ENCODE results near the gene KCNQ5. TPM values are rescaled to one million over a fixed set of nuclear protein-coding genes. Genes with fewer than 3 reads are reported as not detected.
A peak's percentile ranks its signal among the peaks of the same experiment; 100 is the strongest.

KCNQ5 gene
- polyA plus RNA-seq, 1 donor from 2014 or later: 6.9 TPM

DNA sequence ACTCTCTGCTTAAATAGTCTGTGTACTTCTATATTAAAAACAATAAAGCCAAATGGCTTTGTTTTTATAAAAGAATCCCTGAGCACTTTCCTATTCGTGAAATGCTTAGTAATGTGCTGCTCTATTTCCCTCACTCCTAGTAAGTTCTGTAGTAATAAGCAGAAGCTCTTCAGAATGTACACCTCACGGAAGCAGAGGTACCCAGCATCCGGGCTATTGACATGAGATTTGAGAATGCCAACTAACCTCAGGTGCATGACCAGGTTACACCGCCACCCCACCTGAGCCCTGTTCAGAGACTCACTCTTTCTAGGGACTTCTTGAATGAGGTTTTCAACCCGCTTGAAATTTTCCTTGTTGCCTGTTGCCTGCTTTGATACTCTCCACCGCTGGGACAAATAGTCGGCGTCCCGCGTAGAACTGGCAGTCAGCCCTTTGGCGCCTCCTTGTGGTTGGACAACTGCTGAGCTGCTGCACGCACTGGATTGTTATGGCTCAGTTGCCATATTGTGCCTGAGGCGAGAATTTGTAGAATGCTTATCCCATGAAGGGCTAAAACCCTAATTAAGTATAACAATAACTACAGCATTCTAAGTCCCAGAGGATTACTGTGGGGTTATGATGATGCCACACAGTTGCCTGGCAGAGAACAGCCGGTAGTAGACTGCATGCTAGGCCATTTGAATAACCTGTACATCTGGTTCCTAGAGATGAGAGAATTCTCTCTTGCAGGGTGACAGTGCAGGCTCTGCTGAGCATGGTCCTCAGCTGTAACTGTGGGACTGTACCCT is 508.0 kb downstream of the KCNQ5 start:
- Mint-ChIP-seq H3K36me3 (peaks cover 4% of the 10 kb centered on the region), H3K9me3 (no peaks in the 10 kb centered on the region), H3K27ac (no peak overlapping the region), H3K4me1 (peaks cover 0 to 6% (median 6%) of the 10 kb centered on the region in 3 donors), H3K27me3 (no peaks in the 10 kb centered on the region), H3K4me3 (peak overlapping the region in 3 of 4 donors; percentile 44 to 80 (median 61))

DNA sequence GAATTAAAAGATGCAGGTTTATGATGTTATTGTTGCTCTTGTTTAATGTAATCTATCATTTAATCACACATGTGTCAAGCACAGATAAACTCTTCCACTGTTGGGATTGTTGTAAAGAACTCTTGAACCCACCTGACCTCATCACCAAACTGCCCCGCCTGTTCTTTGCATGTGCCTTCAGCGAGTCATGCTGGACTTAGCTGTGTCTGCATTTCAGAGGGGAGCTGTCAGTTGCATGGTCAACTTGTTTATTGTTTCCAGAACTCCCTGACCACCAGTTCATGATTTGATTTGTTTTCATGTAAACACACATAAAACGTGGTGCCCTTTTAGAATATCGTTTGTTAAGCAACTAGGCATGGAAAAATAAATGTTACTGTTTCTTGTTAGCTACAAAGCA is 509.8 kb downstream of the KCNQ5 start:
- peaks cover 0 to 6% (median 6%) of the 10 kb centered on the region in 3 donors for H3K4me1 Mint-ChIP-seq
- H3K27ac Mint-ChIP-seq: no peak overlapping the region
- H3K9me3 Mint-ChIP-seq: no peaks in the 10 kb centered on the region
- no peaks in the 10 kb centered on the region for H3K27me3 Mint-ChIP-seq
- peaks cover 3% of the 10 kb centered on the region for H3K36me3 Mint-ChIP-seq
- H3K4me3 Mint-ChIP-seq: no peak overlapping the region

DNA sequence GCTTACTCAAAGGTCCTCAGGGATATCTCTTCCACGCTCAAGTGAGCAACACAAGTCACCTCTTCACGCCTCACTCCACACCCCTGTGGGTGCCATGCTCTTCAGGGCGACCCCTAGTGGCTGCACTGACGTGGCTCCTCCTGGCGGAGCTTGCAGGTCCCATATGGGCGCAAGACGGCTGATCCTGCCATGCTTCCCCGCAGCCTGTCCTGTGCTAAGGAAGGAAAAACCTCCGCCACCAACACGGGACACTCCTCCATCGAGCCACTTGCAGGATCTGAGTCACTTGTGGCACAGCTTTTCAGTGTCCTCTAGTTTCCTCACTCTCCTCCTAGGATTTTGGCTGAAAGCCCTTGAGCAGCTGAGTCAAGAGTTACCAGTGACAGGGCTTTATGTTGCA is 512.7 kb downstream of the KCNQ5 start:
- H3K4me3 Mint-ChIP-seq: no peak overlapping the region
- H3K9me3 Mint-ChIP-seq: no peaks in the 10 kb centered on the region
- H3K27ac Mint-ChIP-seq: no peak overlapping the region
- H3K36me3 Mint-ChIP-seq: peaks cover 3% of the 10 kb centered on the region
- no peaks in the 10 kb centered on the region for H3K27me3 Mint-ChIP-seq
- peaks cover 0 to 6% (median 4%) of the 10 kb centered on the region in 3 donors for H3K4me1 Mint-ChIP-seq

DNA sequence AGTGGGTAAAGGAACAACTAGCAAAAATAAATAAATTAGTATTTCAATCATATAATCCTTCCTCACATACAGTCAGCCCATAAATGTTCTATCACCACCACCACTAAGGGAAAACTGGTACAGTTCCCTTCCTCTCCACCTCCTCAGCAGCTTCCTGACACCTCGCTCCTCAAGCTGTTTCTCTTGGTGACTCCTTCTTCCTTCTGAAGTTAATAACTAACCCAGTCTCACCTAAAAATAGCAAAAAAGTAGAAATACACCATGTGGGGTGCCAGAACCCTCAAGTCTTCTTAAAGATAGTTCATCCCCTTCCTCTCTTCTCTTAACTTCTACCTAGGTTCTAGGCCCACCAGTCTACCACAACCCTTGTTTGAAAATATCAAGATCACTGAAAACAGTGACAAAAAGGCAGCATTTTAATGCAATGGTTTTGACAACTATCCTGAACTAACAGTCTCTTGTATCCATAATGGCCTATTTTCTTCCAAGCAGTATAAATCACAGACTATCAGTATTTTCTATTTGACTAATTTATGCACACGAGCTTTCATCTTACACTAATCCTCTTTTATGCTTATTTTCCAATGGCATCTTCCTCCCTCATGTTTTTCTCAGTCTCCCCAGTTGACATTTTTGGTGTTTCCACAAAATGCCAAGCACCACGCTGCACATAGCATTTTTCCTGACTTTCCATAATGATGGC is 518.0 kb downstream of the KCNQ5 start:
- Mint-ChIP-seq H3K4me1 (peaks cover 0 to 1% (median 0%) of the 10 kb centered on the region in 3 donors), H3K27ac (peak overlapping the region in 1 of 3 donors; percentile 7), H3K27me3 (no peaks in the 10 kb centered on the region), H3K9me3 (no peaks in the 10 kb centered on the region), H3K36me3 (peaks cover 11% of the 10 kb centered on the region), H3K4me3 (no peak overlapping the region)

DNA sequence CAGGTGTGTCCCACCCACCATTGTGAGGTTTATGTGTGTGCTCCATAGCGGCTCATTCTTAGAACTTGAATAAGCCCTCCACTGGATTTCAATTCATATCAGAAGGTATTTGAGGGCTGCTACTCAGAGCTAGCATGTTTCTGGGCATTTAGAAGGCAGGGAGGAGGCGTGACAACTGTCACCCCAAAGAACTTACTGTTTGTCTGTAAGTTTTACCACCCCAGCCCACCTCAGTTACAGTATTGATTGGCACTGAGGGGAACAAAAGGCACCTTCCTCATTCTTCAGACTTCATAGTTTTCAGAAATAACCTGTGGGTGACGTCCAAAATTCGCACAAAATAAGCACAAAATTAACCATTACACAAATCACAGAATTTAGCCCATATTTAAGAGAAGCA is 521.7 kb downstream of the KCNQ5 start:
- Mint-ChIP-seq H3K36me3 (peaks cover 10% of the 10 kb centered on the region), H3K27ac (no peak overlapping the region), H3K4me1 (peaks cover 0 to 4% (median 1%) of the 10 kb centered on the region in 3 donors), H3K27me3 (no peaks in the 10 kb centered on the region), H3K4me3 (no peak overlapping the region), H3K9me3 (peaks cover 0 to 8% (median 0%) of the 10 kb centered on the region in 3 donors)

DNA sequence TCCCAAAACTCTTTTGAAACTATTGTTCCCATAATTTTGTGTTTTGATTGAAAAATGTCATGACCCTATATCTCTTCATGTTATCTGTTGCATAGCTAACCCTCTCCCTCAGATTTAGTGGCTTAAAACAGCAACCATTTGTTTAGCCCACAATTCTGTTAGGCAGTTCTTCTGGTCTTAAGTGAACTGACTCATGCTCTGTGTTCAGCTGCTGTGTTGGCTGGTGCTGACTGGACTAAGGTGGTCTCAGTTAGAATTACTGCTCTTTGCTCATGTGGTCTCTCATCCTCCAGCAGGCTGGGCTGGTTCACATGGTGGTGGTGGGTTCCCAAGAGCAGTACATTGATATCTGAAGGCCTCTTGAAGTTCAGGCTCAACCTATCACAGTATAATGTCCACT is 522.7 kb downstream of the KCNQ5 start:
- Mint-ChIP-seq H3K27me3 (no peaks in the 10 kb centered on the region), H3K9me3 (peaks cover 0 to 8% (median 0%) of the 10 kb centered on the region in 3 donors), H3K36me3 (peaks cover 10% of the 10 kb centered on the region), H3K27ac (no peak overlapping the region), H3K4me3 (no peak overlapping the region), H3K4me1 (peaks cover 0 to 4% (median 1%) of the 10 kb centered on the region in 3 donors)

DNA sequence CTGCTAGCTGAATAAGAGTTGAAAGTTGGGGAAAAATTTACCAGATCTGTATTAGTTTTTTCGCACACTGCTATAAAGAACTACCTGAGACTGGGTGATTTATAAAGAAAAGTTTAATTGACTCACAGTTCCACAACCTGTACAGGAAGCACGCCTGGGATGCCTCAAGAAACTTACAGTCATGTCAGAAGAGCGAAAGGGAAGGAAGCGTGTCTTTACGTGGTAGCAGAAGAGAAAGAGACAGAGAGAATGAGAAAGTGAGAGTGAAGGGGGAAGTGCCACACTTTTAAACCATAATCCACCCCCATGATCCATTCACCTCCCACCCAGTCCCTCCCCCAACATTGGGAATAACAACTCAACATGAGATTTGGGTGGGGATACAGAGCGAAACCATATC is 523.8 kb downstream of the KCNQ5 start:
- H3K27ac Mint-ChIP-seq: no peak overlapping the region
- peaks cover 0 to 4% (median 0%) of the 10 kb centered on the region in 3 donors for H3K4me1 Mint-ChIP-seq
- H3K9me3 Mint-ChIP-seq: peaks cover 0 to 8% (median 0%) of the 10 kb centered on the region in 3 donors
- no peak overlapping the region for H3K4me3 Mint-ChIP-seq
- peaks cover 7% of the 10 kb centered on the region for H3K36me3 Mint-ChIP-seq
- no peaks in the 10 kb centered on the region for H3K27me3 Mint-ChIP-seq

DNA sequence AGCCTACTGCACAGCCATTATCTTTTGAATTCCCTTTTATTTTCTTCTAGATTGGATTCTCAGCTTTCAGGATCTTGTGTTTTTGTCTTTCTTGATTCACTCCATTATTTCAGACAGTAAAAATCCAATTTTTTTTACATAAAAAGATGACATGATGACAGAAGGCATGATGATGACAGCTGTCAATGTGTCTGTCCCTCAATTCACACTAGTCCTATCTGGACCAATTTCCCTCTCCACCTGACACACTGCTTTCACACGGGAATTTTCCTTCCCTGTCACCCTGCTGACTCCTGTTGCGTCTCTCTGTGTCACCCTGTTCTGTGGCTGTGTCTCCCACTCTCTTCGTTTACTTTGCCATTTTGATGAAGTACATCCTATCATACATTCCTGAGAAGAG is 529.9 kb downstream of the KCNQ5 start:
- H3K36me3 Mint-ChIP-seq: peaks cover 10% of the 10 kb centered on the region
- peaks cover 0 to 2% (median 2%) of the 10 kb centered on the region in 3 donors for H3K4me1 Mint-ChIP-seq
- no peak overlapping the region for H3K27ac Mint-ChIP-seq
- peaks cover 0 to 2% (median 0%) of the 10 kb centered on the region in 3 donors for H3K9me3 Mint-ChIP-seq
- H3K27me3 Mint-ChIP-seq: no peaks in the 10 kb centered on the region
- H3K4me3 Mint-ChIP-seq: no peak overlapping the region

DNA sequence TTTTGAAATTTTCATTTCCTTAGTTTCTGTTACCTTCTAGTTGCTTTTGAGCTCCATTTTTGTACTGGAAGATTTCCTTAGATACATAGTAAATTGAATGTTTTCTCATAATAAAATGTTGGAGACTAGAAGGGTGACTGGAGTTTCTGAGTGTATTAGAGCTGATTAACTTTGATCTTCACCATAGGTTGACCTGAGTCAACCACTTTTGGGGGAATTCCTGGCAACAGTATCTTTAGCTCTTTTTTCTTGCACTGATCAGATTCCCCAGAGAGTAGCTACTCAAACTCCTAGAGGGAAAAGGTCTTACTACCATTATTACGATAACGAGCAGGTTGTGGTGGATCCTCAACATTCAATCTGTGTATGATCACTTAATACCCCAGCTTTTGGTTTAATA is 530.7 kb downstream of the KCNQ5 start:
- Mint-ChIP-seq H3K36me3 (peaks cover 10% of the 10 kb centered on the region), H3K9me3 (peaks cover 0 to 3% (median 2%) of the 10 kb centered on the region in 3 donors), H3K4me3 (no peak overlapping the region), H3K4me1 (peaks cover 0 to 2% (median 2%) of the 10 kb centered on the region in 3 donors), H3K27me3 (no peaks in the 10 kb centered on the region), H3K27ac (no peak overlapping the region)

DNA sequence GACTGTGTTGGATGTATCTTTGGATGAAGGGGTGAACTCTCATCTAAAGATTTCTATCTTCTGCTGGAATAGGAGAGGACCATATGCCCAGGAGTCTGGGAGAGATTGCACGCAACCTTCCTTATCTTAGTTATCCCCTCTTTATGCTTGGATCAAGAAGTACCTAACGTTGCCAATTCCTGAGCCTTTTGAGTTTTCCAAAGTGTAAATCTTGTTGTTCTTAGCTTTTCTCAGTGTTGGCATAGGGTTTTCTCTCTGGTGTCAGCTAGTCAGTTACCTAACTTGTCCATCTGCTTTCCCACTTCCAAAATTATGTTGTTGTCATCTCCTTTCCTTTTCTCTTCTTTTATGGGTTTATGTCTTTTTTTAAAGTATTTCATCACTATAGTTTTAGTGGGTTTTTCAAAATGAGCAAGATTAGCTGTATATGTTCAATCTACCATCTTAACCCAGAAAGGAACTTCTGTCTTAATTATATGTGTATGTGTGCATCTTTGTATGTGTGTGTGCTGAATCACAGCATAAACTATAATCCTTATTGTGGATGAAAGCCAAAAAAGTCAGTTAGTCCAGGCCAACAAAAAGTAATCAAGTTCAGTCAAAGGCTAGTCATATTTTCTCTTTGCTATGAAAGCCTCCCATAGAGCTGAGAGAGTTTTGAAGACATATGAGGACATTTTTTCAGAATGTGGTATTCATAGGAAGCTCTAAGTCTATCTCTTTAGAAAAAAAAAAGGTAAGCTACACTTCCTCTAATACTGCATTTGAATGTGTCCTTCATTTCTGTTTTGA is 531.3 kb downstream of the KCNQ5 start:
- Mint-ChIP-seq H3K27ac (no peak overlapping the region), H3K36me3 (peaks cover 12% of the 10 kb centered on the region), H3K4me1 (peaks cover 0 to 2% (median 2%) of the 10 kb centered on the region in 3 donors), H3K9me3 (peaks cover 0 to 3% (median 2%) of the 10 kb centered on the region in 3 donors), H3K4me3 (no peak overlapping the region), H3K27me3 (no peaks in the 10 kb centered on the region)

DNA sequence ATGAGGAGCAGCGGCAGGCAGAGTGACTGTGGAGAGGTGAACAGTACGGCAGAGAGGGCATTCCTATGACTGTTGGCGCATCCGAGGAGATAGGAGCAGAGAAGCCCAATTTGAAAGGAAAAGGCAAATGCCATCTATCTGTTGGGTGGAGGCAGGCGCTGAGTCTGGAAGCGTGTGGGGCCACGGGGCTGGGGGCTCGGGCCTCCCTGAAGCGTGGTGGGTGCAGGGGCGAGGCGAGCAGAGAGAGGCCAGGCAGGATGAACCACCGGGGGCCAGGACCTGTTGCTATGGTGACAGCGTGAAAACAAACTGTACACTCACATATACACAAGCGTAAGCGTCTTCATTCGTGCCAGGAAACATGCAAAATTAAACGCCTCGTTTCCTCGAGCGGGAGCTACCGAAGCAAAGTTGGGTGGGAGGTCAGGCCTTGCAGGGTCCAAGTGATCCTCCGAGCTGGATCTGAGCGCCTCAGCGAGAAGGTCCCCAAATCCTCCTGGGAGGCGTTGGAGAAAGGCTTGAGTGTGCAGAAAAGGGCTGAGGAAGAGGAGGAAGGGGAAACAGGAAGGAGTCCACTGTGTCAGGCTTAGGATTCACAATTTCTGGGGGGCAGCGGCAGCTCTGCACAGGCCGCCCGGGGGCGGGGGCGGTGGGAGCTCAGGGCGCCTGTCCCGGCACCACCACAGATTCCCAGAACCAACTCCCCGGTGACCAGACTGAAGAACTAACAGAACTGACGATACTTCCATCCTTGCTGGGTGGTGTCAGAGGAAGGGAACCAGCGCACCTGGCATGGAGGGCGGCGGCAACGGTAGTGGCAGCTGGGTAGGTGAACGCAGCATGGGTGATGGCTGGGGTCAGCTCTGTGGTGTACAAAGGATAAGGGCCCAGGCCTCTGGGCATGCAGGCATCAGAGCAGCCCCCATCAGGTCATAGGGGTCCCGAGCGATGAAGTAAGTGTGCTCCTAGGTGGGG is 535.2 kb downstream of the KCNQ5 start:
- Mint-ChIP-seq H3K9me3 (peaks cover 0 to 3% (median 2%) of the 10 kb centered on the region in 3 donors), H3K4me3 (no peak overlapping the region), H3K4me1 (no peaks in the 10 kb centered on the region), H3K27ac (no peak overlapping the region), H3K36me3 (peaks cover 15% of the 10 kb centered on the region), H3K27me3 (no peaks in the 10 kb centered on the region)

DNA sequence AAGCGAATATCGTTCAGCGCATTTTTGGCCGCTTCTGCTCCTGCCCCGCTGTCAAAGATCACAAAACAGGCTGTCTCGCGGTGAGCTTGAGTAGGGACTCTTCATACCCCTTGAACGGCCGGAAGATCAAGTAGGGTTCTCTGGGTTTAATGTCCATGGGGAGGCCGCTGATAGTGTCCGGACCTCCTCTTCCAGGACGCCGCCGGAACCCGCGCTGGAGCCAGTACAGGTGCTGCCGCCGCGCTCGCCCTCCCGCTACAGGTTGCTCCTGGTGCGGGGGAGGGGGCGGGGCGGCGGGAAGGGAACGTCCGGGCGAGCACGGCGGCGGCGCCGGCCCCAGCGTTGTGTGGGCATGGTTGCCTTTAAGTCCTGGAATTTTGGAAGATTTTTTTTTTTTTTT is 536.0 kb downstream of the KCNQ5 start:
- Mint-ChIP-seq H3K27me3 (no peaks in the 10 kb centered on the region), H3K9me3 (peaks cover 0 to 3% (median 2%) of the 10 kb centered on the region in 3 donors), H3K4me1 (no peaks in the 10 kb centered on the region), H3K27ac (no peak overlapping the region), H3K4me3 (no peak overlapping the region), H3K36me3 (peaks cover 12% of the 10 kb centered on the region)

DNA sequence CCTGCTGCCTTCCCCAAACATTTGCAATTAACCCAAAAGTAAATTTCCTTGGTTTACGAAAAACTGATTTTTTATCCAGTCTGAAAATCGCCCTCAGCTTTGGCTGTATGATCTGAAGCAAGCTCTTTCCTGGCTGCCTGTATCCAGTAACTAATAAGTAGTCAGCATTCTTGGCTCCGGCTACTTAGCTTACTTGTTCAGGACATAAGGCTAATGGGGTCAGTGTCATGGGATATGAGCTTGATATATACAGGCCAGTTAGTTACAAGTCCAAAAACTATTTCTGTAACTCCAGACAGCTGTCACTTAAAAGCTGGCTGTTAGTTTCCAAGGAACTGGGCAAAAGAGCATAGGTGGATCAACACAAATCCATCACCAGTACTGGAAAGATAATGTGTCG is 547.2 kb downstream of the KCNQ5 start:
- H3K27ac Mint-ChIP-seq: no peak overlapping the region
- peaks cover 1% of the 10 kb centered on the region for H3K27me3 Mint-ChIP-seq
- H3K9me3 Mint-ChIP-seq: no peaks in the 10 kb centered on the region
- no peaks in the 10 kb centered on the region for H3K4me1 Mint-ChIP-seq
- H3K4me3 Mint-ChIP-seq: no peak overlapping the region
- peaks cover 8% of the 10 kb centered on the region for H3K36me3 Mint-ChIP-seq

DNA sequence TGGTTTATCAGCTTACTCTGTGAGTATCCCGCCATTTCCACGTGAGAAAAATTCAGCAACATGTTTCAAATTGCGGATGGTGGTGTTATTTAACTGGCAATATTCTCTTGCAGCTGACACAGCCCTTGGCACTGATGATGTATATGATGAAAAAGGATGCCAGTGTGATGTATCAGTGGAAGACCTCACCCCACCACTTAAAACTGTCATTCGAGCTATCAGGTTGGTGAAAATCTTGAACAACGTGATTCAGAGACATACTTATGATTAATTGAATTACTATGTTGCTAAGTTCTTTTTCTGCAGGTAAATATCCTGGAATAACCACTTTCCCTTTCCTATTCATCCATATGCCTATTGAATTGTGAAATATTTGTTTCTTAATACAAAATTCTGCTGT is 547.8 kb downstream of the KCNQ5 start:
- Mint-ChIP-seq H3K27ac (no peak overlapping the region), H3K9me3 (no peaks in the 10 kb centered on the region), H3K36me3 (peaks cover 8% of the 10 kb centered on the region), H3K27me3 (peaks cover 1% of the 10 kb centered on the region), H3K4me3 (no peak overlapping the region), H3K4me1 (no peaks in the 10 kb centered on the region)
